H1 (cell line): ENCODE results near the gene TMEM30A. TPM values are rescaled to one million over a fixed set of nuclear protein-coding genes. Genes with fewer than 3 reads are reported as not detected.

Source experiments
- HDAC2 ChIP-seq, 2 experiments: fragments of 300-600 bp in 1 of 2; sonication (generic) in 1 of 2; IDR thresholded peaks; 2 replicates each; pipeline ENCODE4 v1.6.1; 2011 to 2012; ENCODE audit warnings: low read depth in 2 of 2, low read length in 2 of 2, mild to moderate bottlenecking in 2 of 2, moderate library complexity in 2 of 2, borderline replicate concordance in 1 of 2, inconsistent platforms in 1 of 2
- JUND ChIP-seq: IDR thresholded peaks from 2 replicates; pipeline ENCODE4 v1.6.1; 2011; ENCODE audit warnings: mild to moderate bottlenecking, improper control_type of control experiment, low read length
- KDM1A ChIP-seq: fragments of 200-600, 300-600 bp; sonication (generic); IDR thresholded peaks from 2 replicates; pipeline ENCODE4 v1.7.1; 2016; ENCODE audit warnings: mild to moderate bottlenecking, low read length, borderline replicate concordance
- RBBP5 ChIP-seq: IDR thresholded peaks from 2 replicates; pipeline ENCODE4 v1.7.1; 2012; ENCODE audit warnings: low read depth, mild to moderate bottlenecking, inconsistent platforms, low read length, moderate library complexity, borderline replicate concordance
- polyA plus RNA-seq, 7 experiments: library from polyadenylated mRNA; depleted of rRNA in 3 of 7; stranded (reverse) in 5 of 7; unstranded in 2 of 7; fragments of >200 nt in 5 of 7; fragments of 200-250 nt in 2 of 7; gene quantifications; 1 replicate in 5 of 7; 2 replicates in 1 of 7; 4 replicates in 1 of 7; pipeline versions ENCODE4 v1.2.1 to v1.2.3, GENCODE V29; 2011 to 2013; ENCODE audit warnings: missing spikeins in 2 of 7, mixed read lengths in 2 of 7
- total RNA-seq: library from RNA; stranded (reverse); fragmentation: NEBNext Ultra II Directional; extraction: Animal tissue kit (Norgen Biotek cat#: 25700); gene quantifications from 2 replicates; pipeline ENCODE4 v1.2.1, GENCODE V29; 2021
- TF ChIP-seq, protein P1 (sequence below): IDR thresholded peaks from 2 replicates; pipeline ENCODE4 v1.6.1; 2011; ENCODE audit warnings: low read depth, mild to moderate bottlenecking, low read length; ENCODE audit not compliant: insufficient read depth

The TMEM30A gene
- total and polyA plus RNA-seq, 2 of the 8 experiments (the other 6 are each of a cell fraction or from before 2014, with no cell fraction given) = 10.5 to 71.0 TPM

DNA sequence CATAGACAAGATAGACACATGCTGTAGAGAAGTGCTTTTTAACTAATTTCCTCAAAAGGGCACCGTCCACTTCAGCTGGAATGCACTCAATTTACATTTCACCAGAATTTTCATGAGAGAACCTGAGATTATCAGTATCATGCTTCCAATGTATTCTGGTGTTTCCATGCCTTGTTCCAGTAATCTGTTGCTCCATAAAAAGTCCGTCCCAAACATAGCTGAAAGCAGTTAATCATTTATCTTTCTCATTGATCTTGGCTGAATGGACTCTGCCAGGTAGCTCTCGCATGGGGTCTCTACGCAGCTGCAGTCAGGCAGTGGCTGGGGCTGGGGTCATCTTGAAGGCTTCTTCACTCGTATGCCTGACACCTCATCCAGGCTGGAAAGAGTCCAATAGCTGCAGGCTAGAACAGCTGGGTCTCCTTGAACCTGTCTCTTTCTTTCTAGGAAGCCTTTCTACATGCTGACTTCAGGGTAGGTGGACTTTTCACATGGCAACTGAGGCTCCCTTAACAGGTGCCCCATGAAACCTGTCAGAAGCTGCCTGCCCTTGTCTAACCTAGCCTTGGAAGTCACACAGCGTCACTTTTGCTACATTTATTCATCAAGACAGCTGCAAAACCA lies 60.2 kb downstream of the TMEM30A start (continued):
- TF ChIP-seq KDM1A (no peak), HDAC2 (IDR thresholded peaks at IDR 0.05; ENCODE audit: borderline replicate concordance in 1 of 2, low read depth in 2 of 2, low read length in 2 of 2) (no peak), RBBP5 (no peak), JUND (no peak)
- TF ChIP-seq, protein P1, sequence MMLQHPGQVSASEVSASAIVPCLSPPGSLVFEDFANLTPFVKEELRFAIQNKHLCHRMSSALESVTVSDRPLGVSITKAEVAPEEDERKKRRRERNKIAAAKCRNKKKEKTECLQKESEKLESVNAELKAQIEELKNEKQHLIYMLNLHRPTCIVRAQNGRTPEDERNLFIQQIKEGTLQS = no peak
